ENCODE measurements around the gene BTK. TPM values are rescaled to one million over a fixed set of nuclear protein-coding genes. Genes with fewer than 3 reads are reported as not detected.

Gene BTK
- total RNA-seq, 1 experiment from 2014 or later: 0.37 TPM

DNA sequence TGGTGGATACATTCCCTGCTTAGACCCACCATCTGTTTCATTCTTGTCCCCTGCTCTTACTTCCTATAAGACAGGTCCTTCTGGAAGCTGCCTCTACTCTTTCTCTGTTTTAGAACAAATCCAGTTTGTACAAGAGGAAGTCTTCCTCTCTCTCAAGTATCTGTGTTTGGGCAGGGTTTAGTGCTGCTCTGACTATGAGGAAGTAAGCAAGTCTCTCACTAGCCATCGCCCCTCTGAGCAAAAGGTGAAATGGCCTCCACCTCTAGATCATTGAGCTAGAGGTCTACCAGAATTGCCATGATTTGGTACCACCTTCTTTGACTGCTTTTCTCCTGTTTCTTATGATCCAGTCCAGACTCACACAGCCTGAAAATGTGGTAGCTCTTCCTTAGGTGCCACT, 8.4 kb downstream of the BTK start:
- Histone ChIP-seq H3K79me2 (ENCODE audit: insufficient read depth, low read length) (no peaks in the 10 kb centered on the region), H3K4me1 (ENCODE audit: control insufficient read depth in 1 of 2, insufficient read depth in 2 of 2, low read length in 2 of 2) (no peaks in the 10 kb centered on the region), H3K27ac (ENCODE audit: low read depth, low read length) (no peak overlapping the region), H3K9ac (ENCODE audit: low read length) (no peak overlapping the region), H2AFZ (ENCODE audit: low read depth, low read length, poor library complexity, severe bottlenecking) (no peak overlapping the region), H4K20me1 (ENCODE audit: insufficient read depth) (no peaks in the 10 kb centered on the region), H3K9me3 (ENCODE audit: control insufficient read depth in 1 of 2, insufficient read depth in 1 of 2, low read depth in 1 of 2, low read length in 2 of 2) (no peaks in the 10 kb centered on the region), H3K4me3 (replicated peaks in 1 of 2; ENCODE audit: low read depth in 1 of 2, low read length in 2 of 2) (no peak overlapping the region), H3K36me3 (ENCODE audit: control insufficient read depth in 1 of 2, insufficient read depth in 2 of 2, low read length in 2 of 2) (no peaks in the 10 kb centered on the region), H3K9me2 (ENCODE audit: insufficient read depth) (no peaks in the 10 kb centered on the region), H3K4me2 (ENCODE audit: low read length) (no peak overlapping the region), H3K27me3 (ENCODE audit: insufficient read depth, low read length) (no peaks in the 10 kb centered on the region)
- TF ChIP-seq POLR2AphosphoS5 (IDR thresholded peaks at IDR 0.05; ENCODE audit: low read depth, low read length) (no peak), SRF (IDR thresholded peaks at IDR 0.05; ENCODE audit: low read depth) (no peak), SIN3A (IDR thresholded peaks at IDR 0.05; ENCODE audit: low read depth) (no peak), EZH2 (IDR thresholded peaks at IDR 0.05) (no peak), RAD21 (IDR thresholded peaks at IDR 0.05; ENCODE audit: low read depth) (no peak), ELF1 (IDR thresholded peaks at IDR 0.05; ENCODE audit: borderline replicate concordance, low read depth) (no peak), EGR1 (IDR thresholded peaks at IDR 0.05; ENCODE audit: low read depth) (no peak), ZNF274 (IDR thresholded peaks at IDR 0.05; ENCODE audit: low read depth, low read length) (no peak)
- ChIA-PET POLR2A (interaction anchor here (1.6 kb wide), 1 partner anchor 13 kb away, joined by 7 read pairs; the partner anchor contains the start of gene RPL36A), RAD21 (ENCODE audit: low non-redundant PET in 1 of 2, low total read pairs in 2 of 2, uncharacterized antibody in 2 of 2, unreplicated experiment in 2 of 2) (no interaction called here), CTCF (interaction anchor here (1.5 kb wide), 1 partner anchor 13 kb away, joined by 4 read pairs; the partner anchor contains the start of gene RPL36A)
- DNase-seq (ENCODE audit: low read depth, low spot score) (no peak), ATAC-seq (no peak)
- intact Hi-C loops (cut with micrococcal nuclease): no loop called here
- no TSS peak for BruUV-seq (replicated peaks)

DNA sequence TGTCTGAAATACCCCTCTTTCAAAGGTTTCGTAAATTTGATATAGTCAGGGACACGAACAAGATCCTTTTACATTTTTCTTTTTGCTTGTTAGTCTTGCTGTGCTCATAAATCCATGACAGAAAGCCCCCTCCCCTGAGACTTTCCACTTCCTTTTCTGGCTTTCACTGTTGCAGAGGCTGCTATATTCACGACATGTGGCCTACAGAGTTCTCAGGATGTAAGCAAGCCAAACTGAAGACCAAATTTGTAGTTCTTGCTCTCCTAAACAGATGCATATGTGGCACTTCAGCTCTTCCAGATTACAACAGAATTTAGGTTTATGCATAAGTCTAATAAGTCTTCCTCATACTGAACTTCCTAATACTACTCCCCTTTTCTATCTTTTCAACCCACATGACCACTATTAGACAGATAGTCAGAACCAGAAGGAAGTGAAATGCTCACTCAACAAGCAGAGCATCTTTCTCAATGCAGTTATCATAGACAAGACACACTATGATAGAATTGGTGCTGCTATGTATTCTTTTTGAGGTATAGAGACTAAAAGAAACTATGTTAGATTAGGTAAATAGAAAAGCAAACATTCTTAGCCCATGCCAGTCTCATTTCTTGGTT, 15.0 kb downstream of the BTK start:
- Histone ChIP-seq H3K27me3 (ENCODE audit: insufficient read depth, low read length) (no peaks in the 10 kb centered on the region), H4K20me1 (ENCODE audit: insufficient read depth) (no peaks in the 10 kb centered on the region), H3K9me2 (ENCODE audit: insufficient read depth) (no peaks in the 10 kb centered on the region), H3K4me2 (ENCODE audit: low read length) (no peak overlapping the region), H3K27ac (ENCODE audit: low read depth, low read length) (no peak overlapping the region), H3K36me3 (ENCODE audit: control insufficient read depth in 1 of 2, insufficient read depth in 2 of 2, low read length in 2 of 2) (no peaks in the 10 kb centered on the region), H3K79me2 (ENCODE audit: insufficient read depth, low read length) (no peaks in the 10 kb centered on the region), H2AFZ (ENCODE audit: low read depth, low read length, poor library complexity, severe bottlenecking) (no peak overlapping the region), H3K4me1 (ENCODE audit: control insufficient read depth in 1 of 2, insufficient read depth in 2 of 2, low read length in 2 of 2) (no peaks in the 10 kb centered on the region), H3K9me3 (ENCODE audit: control insufficient read depth in 1 of 2, insufficient read depth in 1 of 2, low read depth in 1 of 2, low read length in 2 of 2) (no peaks in the 10 kb centered on the region), H3K9ac (ENCODE audit: low read length) (no peak overlapping the region), H3K4me3 (replicated peaks in 1 of 2; ENCODE audit: low read depth in 1 of 2, low read length in 2 of 2) (no peak overlapping the region)
- TF ChIP-seq SIN3A (IDR thresholded peaks at IDR 0.05; ENCODE audit: low read depth) (no peak), EZH2 (IDR thresholded peaks at IDR 0.05) (no peak), POLR2A (IDR thresholded peaks at IDR 0.05; ENCODE audit: borderline replicate concordance, extremely low read depth, insufficient read depth, insufficient read length) (no peak), CBX3 (IDR thresholded peaks at IDR 0.05; ENCODE audit: low read depth) (no peak), CEBPB (IDR thresholded peaks at IDR 0.05; ENCODE audit: low read depth) (no peak), ZFX (IDR thresholded peaks at IDR 0.05) (no peak), SP1 (IDR thresholded peaks at IDR 0.05; ENCODE audit: low read depth) (no peak), YY1 (IDR thresholded peaks at IDR 0.05; ENCODE audit: extremely low read depth, insufficient replicate concordance, low read depth, low read length) (no peak), SRF (IDR thresholded peaks at IDR 0.05; ENCODE audit: low read depth) (no peak)
- TF ChIP-seq, protein P1, sequence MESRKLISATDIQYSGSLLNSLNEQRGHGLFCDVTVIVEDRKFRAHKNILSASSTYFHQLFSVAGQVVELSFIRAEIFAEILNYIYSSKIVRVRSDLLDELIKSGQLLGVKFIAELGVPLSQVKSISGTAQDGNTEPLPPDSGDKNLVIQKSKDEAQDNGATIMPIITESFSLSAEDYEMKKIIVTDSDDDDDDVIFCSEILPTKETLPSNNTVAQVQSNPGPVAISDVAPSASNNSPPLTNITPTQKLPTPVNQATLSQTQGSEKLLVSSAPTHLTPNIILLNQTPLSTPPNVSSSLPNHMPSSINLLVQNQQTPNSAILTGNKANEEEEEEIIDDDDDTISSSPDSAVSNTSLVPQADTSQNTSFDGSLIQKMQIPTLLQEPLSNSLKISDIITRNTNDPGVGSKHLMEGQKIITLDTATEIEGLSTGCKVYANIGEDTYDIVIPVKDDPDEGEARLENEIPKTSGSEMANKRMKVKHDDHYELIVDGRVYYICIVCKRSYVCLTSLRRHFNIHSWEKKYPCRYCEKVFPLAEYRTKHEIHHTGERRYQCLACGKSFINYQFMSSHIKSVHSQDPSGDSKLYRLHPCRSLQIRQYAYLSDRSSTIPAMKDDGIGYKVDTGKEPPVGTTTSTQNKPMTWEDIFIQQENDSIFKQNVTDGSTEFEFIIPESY (IDR thresholded peaks at IDR 0.05; ENCODE audit: extremely low read depth, insufficient replicate concordance, low read length): no peak
- ATAC-seq (no peak), DNase-seq (ENCODE audit: low read depth, low spot score) (no peak)
- intact Hi-C loops (cut with micrococcal nuclease): no loop called here
- ChIA-PET CTCF (no interaction called here), RAD21 (ENCODE audit: low non-redundant PET in 1 of 2, low total read pairs in 2 of 2, uncharacterized antibody in 2 of 2, unreplicated experiment in 2 of 2) (no interaction called here), POLR2A (no interaction called here)
- no TSS peak for BruUV-seq (replicated peaks)
